ENCODE data around the gene L1TD1.

GRCh38 chr1:62196086-62196690 lies 1.5 kb downstream of the L1TD1 start:
- TF ChIP-seq CTCF (IDR thresholded peaks at IDR 0.05 in 8 of 11, conservative IDR thresholded peaks at IDR 0.05 in 3 of 11), result no peak
- no peak for TF ChIP-seq POLR2A (IDR thresholded peaks at IDR 0.05)

Measured in spleen (tissue), 7 donors.